ENCODE data around the gene ALDH3B2. TPM values are rescaled to one million over a fixed set of nuclear protein-coding genes. Genes with fewer than 3 reads are reported as not detected.

ALDH3B2 gene
- total and polyA plus RNA-seq, 2 of the 8 experiments (the other 6 are each of a cell fraction or from before 2014, with no cell fraction given) = not detected

DNA sequence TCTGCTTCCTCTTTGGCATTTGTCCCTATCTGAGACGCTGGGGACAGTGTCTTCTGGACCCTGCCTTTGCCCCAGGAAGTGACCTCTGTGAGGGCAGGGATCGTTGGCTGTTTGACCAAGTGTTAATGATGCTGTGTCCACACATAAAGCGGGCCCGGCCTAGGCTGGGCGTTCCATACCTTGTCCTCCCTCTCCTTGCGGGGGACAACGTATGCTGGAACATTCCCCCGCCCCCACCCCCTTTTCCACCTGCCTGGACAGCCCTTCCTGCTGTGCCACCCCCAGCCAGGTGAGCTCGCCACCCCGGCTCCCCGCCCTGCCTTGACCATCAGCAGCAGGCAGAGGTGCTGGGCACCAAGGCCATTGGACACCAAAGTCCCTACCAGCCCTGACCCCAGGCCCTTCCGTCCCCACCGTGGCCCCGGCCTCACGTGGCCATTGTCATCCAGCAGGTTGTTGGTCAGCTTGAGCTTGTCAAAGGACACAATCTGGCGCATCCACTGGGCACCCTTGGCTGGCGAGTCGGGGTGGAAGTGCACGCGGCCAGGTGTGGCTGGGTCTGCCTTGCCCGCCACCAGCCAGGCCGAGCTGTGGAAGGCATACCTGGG, 40.6 kb downstream of the ALDH3B2 start (continued):
- TF ChIP-seq, protein P1, sequence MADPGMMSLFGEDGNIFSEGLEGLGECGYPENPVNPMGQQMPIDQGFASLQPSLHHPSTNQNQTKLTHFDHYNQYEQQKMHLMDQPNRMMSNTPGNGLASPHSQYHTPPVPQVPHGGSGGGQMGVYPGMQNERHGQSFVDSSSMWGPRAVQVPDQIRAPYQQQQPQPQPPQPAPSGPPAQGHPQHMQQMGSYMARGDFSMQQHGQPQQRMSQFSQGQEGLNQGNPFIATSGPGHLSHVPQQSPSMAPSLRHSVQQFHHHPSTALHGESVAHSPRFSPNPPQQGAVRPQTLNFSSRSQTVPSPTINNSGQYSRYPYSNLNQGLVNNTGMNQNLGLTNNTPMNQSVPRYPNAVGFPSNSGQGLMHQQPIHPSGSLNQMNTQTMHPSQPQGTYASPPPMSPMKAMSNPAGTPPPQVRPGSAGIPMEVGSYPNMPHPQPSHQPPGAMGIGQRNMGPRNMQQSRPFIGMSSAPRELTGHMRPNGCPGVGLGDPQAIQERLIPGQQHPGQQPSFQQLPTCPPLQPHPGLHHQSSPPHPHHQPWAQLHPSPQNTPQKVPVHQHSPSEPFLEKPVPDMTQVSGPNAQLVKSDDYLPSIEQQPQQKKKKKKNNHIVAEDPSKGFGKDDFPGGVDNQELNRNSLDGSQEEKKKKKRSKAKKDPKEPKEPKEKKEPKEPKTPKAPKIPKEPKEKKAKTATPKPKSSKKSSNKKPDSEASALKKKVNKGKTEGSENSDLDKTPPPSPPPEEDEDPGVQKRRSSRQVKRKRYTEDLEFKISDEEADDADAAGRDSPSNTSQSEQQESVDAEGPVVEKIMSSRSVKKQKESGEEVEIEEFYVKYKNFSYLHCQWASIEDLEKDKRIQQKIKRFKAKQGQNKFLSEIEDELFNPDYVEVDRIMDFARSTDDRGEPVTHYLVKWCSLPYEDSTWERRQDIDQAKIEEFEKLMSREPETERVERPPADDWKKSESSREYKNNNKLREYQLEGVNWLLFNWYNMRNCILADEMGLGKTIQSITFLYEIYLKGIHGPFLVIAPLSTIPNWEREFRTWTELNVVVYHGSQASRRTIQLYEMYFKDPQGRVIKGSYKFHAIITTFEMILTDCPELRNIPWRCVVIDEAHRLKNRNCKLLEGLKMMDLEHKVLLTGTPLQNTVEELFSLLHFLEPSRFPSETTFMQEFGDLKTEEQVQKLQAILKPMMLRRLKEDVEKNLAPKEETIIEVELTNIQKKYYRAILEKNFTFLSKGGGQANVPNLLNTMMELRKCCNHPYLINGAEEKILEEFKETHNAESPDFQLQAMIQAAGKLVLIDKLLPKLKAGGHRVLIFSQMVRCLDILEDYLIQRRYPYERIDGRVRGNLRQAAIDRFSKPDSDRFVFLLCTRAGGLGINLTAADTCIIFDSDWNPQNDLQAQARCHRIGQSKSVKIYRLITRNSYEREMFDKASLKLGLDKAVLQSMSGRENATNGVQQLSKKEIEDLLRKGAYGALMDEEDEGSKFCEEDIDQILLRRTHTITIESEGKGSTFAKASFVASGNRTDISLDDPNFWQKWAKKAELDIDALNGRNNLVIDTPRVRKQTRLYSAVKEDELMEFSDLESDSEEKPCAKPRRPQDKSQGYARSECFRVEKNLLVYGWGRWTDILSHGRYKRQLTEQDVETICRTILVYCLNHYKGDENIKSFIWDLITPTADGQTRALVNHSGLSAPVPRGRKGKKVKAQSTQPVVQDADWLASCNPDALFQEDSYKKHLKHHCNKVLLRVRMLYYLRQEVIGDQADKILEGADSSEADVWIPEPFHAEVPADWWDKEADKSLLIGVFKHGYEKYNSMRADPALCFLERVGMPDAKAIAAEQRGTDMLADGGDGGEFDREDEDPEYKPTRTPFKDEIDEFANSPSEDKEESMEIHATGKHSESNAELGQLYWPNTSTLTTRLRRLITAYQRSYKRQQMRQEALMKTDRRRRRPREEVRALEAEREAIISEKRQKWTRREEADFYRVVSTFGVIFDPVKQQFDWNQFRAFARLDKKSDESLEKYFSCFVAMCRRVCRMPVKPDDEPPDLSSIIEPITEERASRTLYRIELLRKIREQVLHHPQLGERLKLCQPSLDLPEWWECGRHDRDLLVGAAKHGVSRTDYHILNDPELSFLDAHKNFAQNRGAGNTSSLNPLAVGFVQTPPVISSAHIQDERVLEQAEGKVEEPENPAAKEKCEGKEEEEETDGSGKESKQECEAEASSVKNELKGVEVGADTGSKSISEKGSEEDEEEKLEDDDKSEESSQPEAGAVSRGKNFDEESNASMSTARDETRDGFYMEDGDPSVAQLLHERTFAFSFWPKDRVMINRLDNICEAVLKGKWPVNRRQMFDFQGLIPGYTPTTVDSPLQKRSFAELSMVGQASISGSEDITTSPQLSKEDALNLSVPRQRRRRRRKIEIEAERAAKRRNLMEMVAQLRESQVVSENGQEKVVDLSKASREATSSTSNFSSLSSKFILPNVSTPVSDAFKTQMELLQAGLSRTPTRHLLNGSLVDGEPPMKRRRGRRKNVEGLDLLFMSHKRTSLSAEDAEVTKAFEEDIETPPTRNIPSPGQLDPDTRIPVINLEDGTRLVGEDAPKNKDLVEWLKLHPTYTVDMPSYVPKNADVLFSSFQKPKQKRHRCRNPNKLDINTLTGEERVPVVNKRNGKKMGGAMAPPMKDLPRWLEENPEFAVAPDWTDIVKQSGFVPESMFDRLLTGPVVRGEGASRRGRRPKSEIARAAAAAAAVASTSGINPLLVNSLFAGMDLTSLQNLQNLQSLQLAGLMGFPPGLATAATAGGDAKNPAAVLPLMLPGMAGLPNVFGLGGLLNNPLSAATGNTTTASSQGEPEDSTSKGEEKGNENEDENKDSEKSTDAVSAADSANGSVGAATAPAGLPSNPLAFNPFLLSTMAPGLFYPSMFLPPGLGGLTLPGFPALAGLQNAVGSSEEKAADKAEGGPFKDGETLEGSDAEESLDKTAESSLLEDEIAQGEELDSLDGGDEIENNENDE (IDR thresholded peaks at IDR 0.05; ENCODE audit: insufficient replicate concordance, low read length) = no peak
- TF ChIP-seq CTBP2 (IDR thresholded peaks at IDR 0.05; ENCODE audit: borderline replicate concordance, insufficient read depth, insufficient read length, low read length) (no peak), SUZ12 (IDR thresholded peaks at IDR 0.05; ENCODE audit: low read length) (no peak), BRCA1 (IDR thresholded peaks at IDR 0.05; ENCODE audit: low read depth, low read length) (no peak), ASH2L (IDR thresholded peaks at IDR 0.05; ENCODE audit: low read length) (no peak), HDAC2 (IDR thresholded peaks at IDR 0.05; ENCODE audit: borderline replicate concordance in 1 of 2, low read depth in 2 of 2, low read length in 2 of 2) (no peak), PHF8 (conservative IDR thresholded peaks at IDR 0.05; ENCODE audit: low read depth, low read length) (no peak), GABPA (IDR thresholded peaks at IDR 0.05; ENCODE audit: borderline replicate concordance, insufficient read depth, low read length) (no peak), SIN3A (conservative IDR thresholded peaks at IDR 0.05 in 1 of 2, IDR thresholded peaks at IDR 0.05 in 1 of 2; ENCODE audit: low read depth in 1 of 2, low read length in 2 of 2) (no peak), MAFK (IDR thresholded peaks at IDR 0.05; ENCODE audit: low read depth, low read length) (no peak)

All from H1 (cell line).